HepG2 (cell line): ENCODE data around the gene SSR2. TPM values are rescaled to one million over a fixed set of nuclear protein-coding genes. Genes with fewer than 3 reads are reported as not detected.

Experiments
- CSRNP2 ChIP-seq: sonication (generic); formaldehyde crosslinking; conservative IDR thresholded peaks from 2 replicates; pipeline ENCODE4 v1.8.0; 2022; ENCODE audit warnings: low read depth, missing genetic modification reagents
- CTCF ChIP-seq: sonication (generic); formaldehyde crosslinking; IDR thresholded peaks from 2 replicates; pipeline ENCODE4 v1.5.0; 2020; ENCODE audit warnings: mild to moderate bottlenecking, missing genetic modification reagents, moderate library complexity
- HIC2 ChIP-seq: sonication (generic); formaldehyde crosslinking; IDR thresholded peaks from 2 replicates; pipeline ENCODE4 v1.9.0; 2022; ENCODE audit warnings: low read depth, missing genetic modification reagents
- HNRNPUL1 ChIP-seq: fragments of 200-400 bp; formaldehyde crosslinking; IDR thresholded peaks from 2 replicates; pipeline ENCODE4 v1.6.1; 2017; ENCODE audit warnings: low read depth, mild to moderate bottlenecking, low read length, moderate library complexity
- KAT8 ChIP-seq: IDR thresholded peaks from 2 replicates; pipeline ENCODE4 v1.6.1; 2016; ENCODE audit warnings: missing genetic modification reagents, missing compliant biosample characterization
- NPAS2 ChIP-seq: sonication (generic); formaldehyde crosslinking; IDR thresholded peaks from 2 replicates; pipeline ENCODE4 v1.8.0; 2022; ENCODE audit warnings: mild to moderate bottlenecking, missing genetic modification reagents, borderline replicate concordance
- RFXAP ChIP-seq: sonication (generic); formaldehyde crosslinking; IDR thresholded peaks from 2 replicates; pipeline ENCODE4 v1.4.0; 2020; ENCODE audit warnings: missing genetic modification reagents, borderline replicate concordance
- STAT5B ChIP-seq: sonication (generic); formaldehyde crosslinking; IDR thresholded peaks from 2 replicates; pipeline ENCODE4 v1.4.0; 2020; ENCODE audit warnings: missing genetic modification reagents
- ZBED4 ChIP-seq: sonication (generic); formaldehyde crosslinking; IDR thresholded peaks from 2 replicates; pipeline ENCODE4 v1.4.0; 2020; ENCODE audit warnings: missing genetic modification reagents, borderline replicate concordance
- ZFP36L2 ChIP-seq: sonication (generic); formaldehyde crosslinking; IDR thresholded peaks from 2 replicates; pipeline ENCODE4 v1.4.0; 2020; ENCODE audit warnings: missing genetic modification reagents
- ZFX ChIP-seq: sonication (generic); formaldehyde crosslinking; IDR thresholded peaks from 2 replicates; pipeline ENCODE4 v1.4.0; 2020; ENCODE audit warnings: mild to moderate bottlenecking, low read depth, missing genetic modification reagents, moderate library complexity
- ZNF280D ChIP-seq: sonication (generic); formaldehyde crosslinking; IDR thresholded peaks from 2 replicates; pipeline ENCODE4 v1.5.1; 2020; ENCODE audit warnings: mild to moderate bottlenecking, missing genetic modification reagents
- ZNF800 ChIP-seq: sonication (generic); formaldehyde crosslinking; IDR thresholded peaks from 2 replicates; pipeline ENCODE4 v1.4.0; 2020; ENCODE audit warnings: missing genetic modification reagents
- polyA plus RNA-seq, 8 experiments: library from polyadenylated mRNA; depleted of rRNA in 3 of 8; stranded (reverse) in 7 of 8; unstranded in 1 of 8; fragments of >200 nt; fragmentation: Illumina TruSeq in 4 of 8; extraction: Trizol in 4 of 8; gene quantifications; 2 replicates each; pipeline versions ENCODE4 v1.2.1 to v1.2.3, GENCODE V29; 2011 to 2016; ENCODE audit warnings: low read depth in 4 of 8, missing spikeins in 1 of 8, mixed read lengths in 1 of 8; ENCODE audit not compliant: insufficient read depth in 1 of 8
- total RNA-seq, 5 experiments: library from RNA; depleted of rRNA; stranded (reverse); fragments of >200 nt; fragmentation: Illumina TruSeq; extraction: Trizol; gene quantifications; 2 replicates each; pipeline ENCODE4 v1.2.3, GENCODE V29; 2016; ENCODE audit warnings: low read depth in 1 of 5

SSR2 gene
- total and polyA plus RNA-seq, 2 of the 13 experiments (the other 11 are each of a cell fraction or from before 2014, with no cell fraction given): 284 to 461 TPM

- TF ChIP-seq CTCF (peak; percentile 19), ZNF280D (CRISPR knock-in tag) (peak; percentile 9; the same call in 1 of the 2 replicates), NPAS2 (CRISPR knock-in tag) (no peak), HNRNPUL1 (no peak), ZFX (CRISPR knock-in tag) (peak; percentile 92), STAT5B (CRISPR knock-in tag) (no peak), CSRNP2 (no peak), ZBED4 (CRISPR knock-in tag) (peak; percentile 86), KAT8 (CRISPR knock-in tag) (peak; percentile 90), HIC2 (CRISPR knock-in tag) (no peak), ZNF800 (CRISPR knock-in tag) (no peak), RFXAP (CRISPR knock-in tag) (peak; percentile 70; the same call in 1 of the 2 replicates), ZFP36L2 (CRISPR knock-in tag) (no peak)
Measured at GRCh38 chr1:156054500-156055280, 33.9 kb upstream of the SSR2 start, which contains the start of gene LAMTOR2 (continued).
